Lung (tissue), 16 donors: ENCODE data around the gene NELFE. TPM values are rescaled to one million over a fixed set of nuclear protein-coding genes. Genes with fewer than 3 reads are reported as not detected.
A peak's percentile ranks its signal among the peaks of the same experiment; 100 is the strongest.
"Not testable (repeated sequence)": the region's sequence is repeated elsewhere in the genome, so short reads cannot be mapped to it uniquely, and the experiment has no call there.

ENCODE experiments used
- ATAC-seq: fragments of 200-7000 bp; cut with Tn5 transposase; one replicate; pipeline ENCODE4 v1.9.1; 2020; ENCODE audit warnings: moderate number of reproducible peaks; ENCODE audit not compliant: insufficient read depth, low FRiP score
- DNase-seq, 3 donors: peaks; one replicate each; pipeline ENCODE4 v3.0.0-alpha.2; 2013 to 2017
- H3K27ac ChIP-seq, 2 donors: one replicate each; pipeline ENCODE4 v1.5.1; 2013; ENCODE audit warnings: mild to moderate bottlenecking in 2 of 2, moderate library complexity in 2 of 2, control low read depth in 1 of 2, inconsistent platforms in 1 of 2, low read depth in 1 of 2, low read length in 1 of 2
- H3K27me3 ChIP-seq, 3 donors: one replicate each; pipeline ENCODE4 v1.5.1; 2013; ENCODE audit warnings: low read length in 2 of 3; ENCODE audit not compliant: control insufficient read depth in 3 of 3, insufficient read depth in 3 of 3
- H3K36me3 ChIP-seq, 4 donors: one replicate each; pipeline ENCODE4 v1.5.1; 2013; ENCODE audit warnings: low read length in 4 of 4, mild to moderate bottlenecking in 1 of 4, moderate library complexity in 1 of 4; ENCODE audit not compliant: control insufficient read depth in 4 of 4, insufficient read depth in 4 of 4
- H3K4me1 ChIP-seq, 5 donors: one replicate each; pipeline ENCODE4 v1.5.1; 2013; ENCODE audit warnings: low read length in 5 of 5, mild to moderate bottlenecking in 2 of 5, moderate library complexity in 1 of 5; ENCODE audit not compliant: control insufficient read depth in 5 of 5, insufficient read depth in 5 of 5
- H3K4me3 ChIP-seq: one replicate; pipeline ENCODE4 v1.5.1; 2013; ENCODE audit warnings: mild to moderate bottlenecking, control low read depth, moderate library complexity
- H3K9ac ChIP-seq, 2 donors: one replicate each; pipeline ENCODE4 v1.5.1; 2013; ENCODE audit warnings: low read length in 2 of 2, control low read depth in 1 of 2; ENCODE audit not compliant: insufficient read depth in 1 of 2
- H3K9me3 ChIP-seq, 4 donors: one replicate each; pipeline ENCODE4 v1.5.1; 2013; ENCODE audit warnings: low read length in 3 of 4, mild to moderate bottlenecking in 1 of 4, moderate library complexity in 1 of 4; ENCODE audit not compliant: control insufficient read depth in 4 of 4, insufficient read depth in 3 of 4
- CTCF ChIP-seq: IDR thresholded peaks from 2 replicates; pipeline ENCODE4 v1.5.1; 2012; ENCODE audit warnings: mild to moderate bottlenecking; ENCODE audit errors: control extremely low read depth, extremely low read depth
- WGBS, 2 donors: extraction: QIAGEN DNeasy Blood & Tissue Kit; methylation state at CpG; one replicate each; pipeline ENCODE4 v1.1.7; 2013; 5-methylcytosine and 5-hydroxymethylcytosine counted together
- long read RNA-seq, 5 donors: transcript quantifications; one replicate each; lab custom pipeline, GENCODE V29; 2026
- polyA plus RNA-seq, 2 donors: library from polyadenylated mRNA; stranded (reverse); fragments of 200-250 nt; gene quantifications; one replicate each; pipeline ENCODE4 v1.2.1, GENCODE V29; 2013
- total RNA-seq, 2 donors: library from RNA; depleted of rRNA in 1 of 2; stranded (reverse); fragments of >200 nt in 1 of 2; gene quantifications; one replicate each; pipeline ENCODE4 v1.2.1, GENCODE V29; 2014 to 2021
- donor health status: control.
- donor health status: control.
- donor health status: Bipolar disorder and iron deficiency.
- donor health status: healthy.
- donor health status: DM: yes; HTN: yes; CAD: no.

Gene NELFE
- total RNA-seq (10 to 100 TPM; 57.5 to 69.0 TPM), polyA plus RNA-seq (10 to 100 TPM; 53.1 to 59.9 TPM)
- long read RNA-seq, donor 1, transcript NELFE-202 (11 exons, 1,584 nt) = major isoform, 25 of 28 reads
- long read RNA-seq, donor 1, partial matches to known transcripts = 0 of 28 reads
- long read RNA-seq, donor 1, other reads (novel, unspliced or antisense) = 0 of 28 reads
- long read RNA-seq, donor 2, transcript NELFE-202 (11 exons, 1,584 nt) = major isoform, 10 of 23 reads
- long read RNA-seq, donor 2, partial matches to known transcripts = 13 of 23 reads
- long read RNA-seq, donor 2, other reads (novel, unspliced or antisense) = 0 of 23 reads
- long read RNA-seq, donor 3, transcript NELFE-202 (11 exons, 1,584 nt) = major isoform, 14 of 14 reads
- long read RNA-seq, donor 3, partial matches to known transcripts = 0 of 14 reads
- long read RNA-seq, donor 3, other reads (novel, unspliced or antisense) = 0 of 14 reads
- long read RNA-seq, donor 4, transcript NELFE-202 (11 exons, 1,584 nt) = major isoform, 5 of 27 reads
- long read RNA-seq, donor 4, partial matches to known transcripts = 22 of 27 reads
- long read RNA-seq, donor 4, other reads (novel, unspliced or antisense) = 0 of 27 reads
- long read RNA-seq, donor 5, transcript NELFE-202 (11 exons, 1,584 nt) = major isoform, 22 of 29 reads
- long read RNA-seq, donor 5, partial matches to known transcripts = 6 of 29 reads
- long read RNA-seq, donor 5, other reads (novel, unspliced or antisense) = 0 of 29 reads

- peak within 1 kb of the TSS; percentile 94 to 98 for H3K9ac ChIP-seq
- H3K4me1 ChIP-seq = peaks cover 4 to 19% (median 9%) of the 10 kb centered on the region in 5 donors
- H3K36me3 ChIP-seq = peaks cover 15 to 49% (median 21%) of the 10 kb centered on the region in 4 donors
- no peaks in the 10 kb centered on the region for H3K9me3 ChIP-seq
- H3K27me3 ChIP-seq = no peaks in the 10 kb centered on the region
- WGBS, 2 donors = 0 to 1% methylated on average over 53 to 59 of the region's 59 CpGs
- peak within 1 kb of the TSS; percentile 82 for H3K4me3 ChIP-seq
- peak; percentile 98 for ATAC-seq
- H3K27ac ChIP-seq = peak within 1 kb of the TSS; percentile 79 to 94
- no peak for TF ChIP-seq CTCF
- DNase-seq = peak; percentile 99
Measured at GRCh38 chr6:31958741-31959739, at the start of gene NELFE, which contains the start of gene SKIC2. TSS of gene NELFE (minus strand) at chr6:31958971. CDS start at chr6:31958446, 525 bp downstream. TSS of gene SKIC2 (plus strand) at chr6:31959175. CDS start at chr6:31959193, 18 bp downstream.

GRCh38 chr6:32008037-32008436 is 49.3 kb upstream of the NELFE start:
- not testable (repeated sequence) for H3K27ac ChIP-seq, H3K4me1 ChIP-seq, H3K9me3 ChIP-seq, ATAC-seq, H3K27me3 ChIP-seq, H3K36me3 ChIP-seq, DNase-seq, H3K4me3 ChIP-seq, H3K9ac ChIP-seq
- no CpG with 5 or more reads among the region's 24 CpGs for WGBS, 2 donors

GRCh38 chr6:32007086-32007485 is 48.3 kb upstream of the NELFE start:
- not testable (repeated sequence) for H3K9me3 ChIP-seq, H3K4me3 ChIP-seq, H3K9ac ChIP-seq, H3K4me1 ChIP-seq, ATAC-seq, H3K27ac ChIP-seq, H3K27me3 ChIP-seq, DNase-seq, H3K36me3 ChIP-seq
- WGBS, 2 donors = 85 to 88% methylated on average over 10 to 12 of the region's 12 CpGs

GRCh38 chr6:32005991-32006529 is 47.3 kb upstream of the NELFE start:
- WGBS, 2 donors = 77 to 78% methylated on average over 8 of the region's 8 CpGs
- not testable (repeated sequence) for DNase-seq, H3K4me1 ChIP-seq, H3K9me3 ChIP-seq, H3K27me3 ChIP-seq, H3K4me3 ChIP-seq, H3K9ac ChIP-seq, H3K27ac ChIP-seq, ATAC-seq, H3K36me3 ChIP-seq

GRCh38 chr6:32005538-32005880 is 46.7 kb upstream of the NELFE start:
- H3K36me3 ChIP-seq, DNase-seq: not testable (repeated sequence)
- 74 to 87% methylated on average over 1 to 9 of the region's 9 CpGs for WGBS, 2 donors

GRCh38 chr6:32004864-32005537 is 46.2 kb upstream of the NELFE start:
- not testable (repeated sequence) for H3K9ac ChIP-seq, H3K27ac ChIP-seq, H3K4me1 ChIP-seq, H3K9me3 ChIP-seq, ATAC-seq, H3K36me3 ChIP-seq, H3K4me3 ChIP-seq, DNase-seq, H3K27me3 ChIP-seq
- WGBS, 2 donors = 66 to 69% methylated on average over 8 to 9 of the region's 13 CpGs

More at GRCh38 chr6:32005538-32005880, 46.7 kb upstream of the NELFE start:
- H3K4me1 ChIP-seq, H3K27ac ChIP-seq, H3K9ac ChIP-seq, ATAC-seq, H3K9me3 ChIP-seq, H3K4me3 ChIP-seq, H3K27me3 ChIP-seq: not testable (repeated sequence)
